DMS53 treated with DMSO at 0.1 percent for 48 hours (cell line): ENCODE measurements around the gene ST6GALNAC4.

Experiments
- DNase-seq: peaks from one replicate; lab custom pipeline; 2025; ENCODE audit not compliant: unreplicated experiment; lab: John Stamatoyannopoulos, UW

The ST6GALNAC4 gene

GRCh38 chr9:127947841-127948710 lies 31.2 kb upstream of the ST6GALNAC4 start:
- no peak for DNase-seq

- DNase-seq: no peak
These were observed 29.9 kb upstream of the ST6GALNAC4 start for GRCh38 chr9:127946728-127947127.

DNA sequence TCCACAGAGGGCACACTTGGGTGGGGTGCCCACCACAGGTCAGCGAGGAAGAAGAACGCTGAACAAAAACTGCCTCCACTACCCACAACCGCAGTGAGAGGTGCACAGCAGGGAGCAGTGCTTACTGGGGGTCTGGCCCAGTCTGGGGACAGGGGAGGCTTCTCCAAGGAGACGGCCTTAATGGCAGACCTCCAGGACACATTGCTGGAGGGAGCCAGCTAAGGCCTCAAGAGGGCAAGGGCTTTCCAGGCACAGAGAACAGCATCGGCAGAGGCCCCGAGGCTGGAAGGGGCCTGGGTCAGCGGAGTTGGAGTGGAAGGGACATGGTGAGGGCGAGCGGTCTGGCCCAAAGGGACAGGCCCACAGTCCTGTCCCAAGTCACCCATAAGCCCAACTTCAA lies 29.1 kb upstream of the ST6GALNAC4 start:
- no peak for DNase-seq

DNA sequence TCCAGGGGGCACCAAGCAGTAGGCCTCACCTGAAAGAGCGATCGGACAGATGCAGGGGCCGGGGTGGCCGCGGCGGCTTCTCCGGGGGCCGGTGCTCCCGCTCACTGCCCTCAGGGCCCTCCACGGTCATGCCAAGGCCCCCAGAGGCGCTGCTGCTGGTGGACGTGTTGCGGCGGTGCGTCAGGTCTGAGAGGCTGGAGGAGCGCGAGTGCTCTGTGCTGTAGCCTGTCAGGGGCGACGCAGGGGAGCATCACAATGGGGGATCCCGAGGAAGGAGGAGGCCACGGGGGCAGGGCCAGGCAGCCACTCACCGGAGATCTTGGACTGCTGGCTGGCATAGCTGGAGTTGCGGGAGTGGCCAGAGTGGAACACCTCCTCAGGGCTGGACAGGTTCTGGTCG lies 28.5 kb upstream of the ST6GALNAC4 start:
- DNase-seq: no peak

DNA sequence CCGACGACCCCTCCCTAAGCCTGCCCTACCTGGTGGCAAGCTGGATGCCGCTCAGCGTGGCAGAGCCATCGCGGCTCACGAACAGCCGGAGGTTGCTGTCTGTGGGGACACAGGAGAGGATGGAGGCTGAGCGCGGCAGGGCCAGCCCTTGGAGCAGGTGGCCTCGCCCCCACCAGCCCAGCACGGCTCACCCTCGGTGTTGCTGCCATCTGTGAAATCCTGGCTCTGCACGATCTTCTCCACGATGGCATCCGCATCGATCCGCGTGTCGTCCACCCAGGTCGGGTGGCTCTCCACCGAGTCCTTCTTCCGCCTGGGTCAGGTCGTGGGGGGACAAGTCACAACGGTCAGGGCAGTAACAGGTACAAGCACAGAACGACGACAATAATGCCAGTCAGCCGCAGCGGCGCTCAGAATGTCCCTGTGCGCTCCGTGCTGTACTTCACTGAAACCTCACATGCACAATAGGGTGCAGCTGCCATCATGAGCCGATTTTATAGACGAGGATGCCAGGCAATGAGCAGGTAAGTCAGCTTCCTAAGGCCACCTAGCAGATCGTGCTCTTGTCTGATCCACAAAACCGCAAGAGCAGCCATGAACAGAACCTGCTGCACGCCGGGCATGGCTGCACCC lies 27.9 kb upstream of the ST6GALNAC4 start:
- DNase-seq: no peak

DNA sequence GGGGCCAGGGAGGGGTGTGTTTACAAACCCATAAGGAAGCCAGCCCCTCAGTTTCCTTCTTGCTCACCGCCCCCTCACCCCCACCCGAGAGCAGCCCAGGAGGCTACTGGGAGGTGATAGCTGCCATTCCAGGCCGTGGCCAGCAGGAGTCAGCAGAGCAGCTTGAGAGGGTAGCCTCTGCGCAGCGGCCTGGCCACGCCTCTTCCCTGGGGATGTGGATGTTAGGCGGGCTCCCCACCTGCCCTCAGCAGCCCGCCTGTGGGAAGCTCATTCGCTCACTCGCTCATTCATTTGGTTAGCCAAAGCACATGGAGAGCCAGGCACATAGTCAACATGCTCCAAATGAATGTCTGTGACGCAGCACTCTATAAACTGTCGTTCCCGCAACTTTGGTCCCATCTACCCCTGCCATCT lies 26.9 kb upstream of the ST6GALNAC4 start:
- peak; percentile 93 for DNase-seq

DNA sequence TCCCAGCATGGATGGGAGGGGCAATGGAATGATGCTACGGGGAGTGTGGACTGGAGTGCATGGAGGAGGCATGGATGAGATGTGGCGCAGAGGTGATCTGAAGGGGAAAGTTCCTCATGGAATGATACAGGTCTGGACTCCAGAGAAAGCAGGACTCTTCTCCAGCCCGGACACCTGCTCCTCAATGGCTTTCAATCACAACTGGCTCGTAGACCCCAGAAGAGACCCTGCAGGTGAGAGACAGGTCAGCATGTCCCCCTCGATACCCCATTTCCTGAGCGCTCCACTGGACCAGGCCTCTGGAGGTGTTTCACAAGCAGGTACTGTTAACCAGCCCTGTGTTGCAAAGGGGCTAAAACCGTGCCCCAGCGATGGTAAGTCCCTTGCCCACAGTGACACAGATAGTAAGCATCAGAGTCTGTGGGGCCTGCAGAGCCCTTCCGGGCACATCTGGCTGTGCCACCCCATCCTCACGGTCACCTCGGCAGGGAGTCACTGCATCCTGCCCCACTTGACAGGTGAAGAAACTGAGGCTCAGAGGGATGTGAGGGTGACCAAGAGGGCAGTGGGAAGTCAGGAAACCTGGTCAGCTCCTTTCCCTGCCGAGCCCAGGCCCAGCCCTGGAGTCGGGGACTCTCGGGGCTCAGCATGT lies 26.3 kb upstream of the ST6GALNAC4 start:
- DNase-seq: no peak

GRCh38 chr9:127942216-127943010 lies 25.6 kb upstream of the ST6GALNAC4 start:
- peak; percentile 24 for DNase-seq

DNA sequence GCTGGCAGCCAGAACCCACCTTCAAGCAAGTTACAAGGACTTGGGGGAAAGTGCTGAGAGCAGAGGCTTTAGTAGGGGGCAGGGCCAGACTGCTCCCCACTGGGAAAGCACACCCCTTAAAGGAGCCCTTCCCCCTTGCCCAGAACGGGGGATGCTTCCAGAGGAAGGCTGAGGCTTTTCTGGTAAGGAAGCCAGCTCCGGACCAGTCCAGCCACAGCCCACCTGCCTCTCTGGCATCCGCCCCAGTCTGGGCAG lies 25.0 kb upstream of the ST6GALNAC4 start:
- no peak for DNase-seq

DNA sequence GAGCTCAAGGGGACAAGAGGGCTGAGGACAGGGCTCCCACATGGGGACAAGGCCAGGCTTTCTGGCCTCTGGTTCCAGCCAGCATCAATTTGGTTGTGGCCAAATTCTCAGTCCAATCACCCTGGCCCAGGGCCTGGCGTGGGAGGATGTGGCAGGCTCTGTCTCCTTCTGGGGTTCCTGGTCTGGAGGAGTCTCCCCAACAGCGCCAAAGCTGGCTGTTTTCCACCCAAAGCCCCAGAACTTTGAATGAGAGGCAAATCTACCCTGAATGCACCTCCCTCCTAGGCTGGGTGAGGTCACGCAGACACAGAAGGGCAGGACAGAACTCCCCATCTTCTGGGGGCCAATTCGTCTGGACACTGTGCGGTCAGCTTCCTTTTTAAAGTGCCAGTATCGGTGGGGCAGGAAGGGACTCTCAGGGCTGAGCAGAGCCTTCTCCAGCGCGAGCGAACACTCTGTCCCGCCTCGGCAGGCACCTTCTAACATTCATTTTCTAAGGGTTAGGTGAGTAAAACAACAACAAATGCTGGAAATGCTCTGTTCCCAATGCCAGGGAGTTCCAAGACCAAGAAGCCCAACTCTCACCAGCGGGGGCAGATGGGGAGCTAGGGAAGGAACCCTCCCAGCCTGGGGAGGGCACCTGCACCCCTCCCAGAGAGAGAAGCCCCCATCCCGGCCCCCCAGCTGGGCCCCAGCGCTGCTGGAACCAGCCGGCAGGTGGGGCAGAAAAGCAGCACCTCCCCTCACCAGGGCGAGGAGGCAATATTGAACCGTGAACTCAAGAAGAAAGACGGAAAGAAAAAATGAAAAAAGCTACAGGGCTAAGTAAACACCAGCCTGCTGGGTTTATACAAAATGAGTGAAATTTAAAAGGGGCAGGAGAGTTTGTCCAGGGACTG lies 24.5 kb upstream of the ST6GALNAC4 start:
- no peak for DNase-seq

GRCh38 chr9:127940593-127940992 lies 23.8 kb upstream of the ST6GALNAC4 start:
- DNase-seq: no peak

DNA sequence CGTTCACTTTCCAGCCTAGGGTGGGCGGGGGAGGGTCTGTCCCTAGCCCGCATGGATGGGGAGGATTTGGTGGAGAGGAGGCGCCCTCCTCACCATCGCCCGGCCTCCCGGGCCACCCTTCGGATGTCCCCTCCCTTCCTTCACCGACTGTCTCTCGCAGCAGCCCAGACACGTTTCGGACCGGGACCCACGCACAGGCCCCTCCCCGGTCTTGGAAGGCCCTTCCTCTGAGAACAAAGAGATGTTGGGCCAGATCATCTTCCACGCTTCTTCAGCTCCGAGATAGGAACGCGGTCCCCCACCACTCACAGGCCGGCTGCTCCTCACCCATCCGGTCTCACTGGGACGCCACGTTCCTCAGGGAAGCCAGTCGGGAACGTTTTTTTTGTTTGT lies 21.5 kb upstream of the ST6GALNAC4 start:
- peak; percentile 32 for DNase-seq

GRCh38 chr9:127937388-127938297 lies 20.8 kb upstream of the ST6GALNAC4 start, which contains the start of gene DPM2:
DPM2 (minus strand) TSS chr9:127937854; CDS start chr9:127937820, 34 bp downstream.
- DNase-seq: peak; percentile 89

DNA sequence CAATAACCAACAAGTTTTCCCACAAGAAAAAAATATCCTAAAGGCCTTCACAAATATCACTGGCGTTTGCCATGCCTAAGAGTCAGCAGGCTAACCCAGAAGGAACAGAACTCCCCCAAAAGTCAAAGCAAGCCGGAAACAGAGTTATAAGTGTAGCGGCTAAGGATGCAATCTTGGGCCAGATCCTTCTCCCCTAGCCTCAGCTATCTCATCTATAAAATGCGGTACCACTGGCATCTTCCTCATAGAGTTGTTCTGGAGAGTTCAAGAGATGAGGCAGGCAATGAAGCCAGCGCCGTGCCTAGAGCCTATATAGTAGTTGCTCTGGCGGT lies 20.2 kb upstream of the ST6GALNAC4 start:
- no peak for DNase-seq

- no peak for DNase-seq
These were observed 19.6 kb upstream of the ST6GALNAC4 start for GRCh38 chr9:127936347-127936852.

DNA sequence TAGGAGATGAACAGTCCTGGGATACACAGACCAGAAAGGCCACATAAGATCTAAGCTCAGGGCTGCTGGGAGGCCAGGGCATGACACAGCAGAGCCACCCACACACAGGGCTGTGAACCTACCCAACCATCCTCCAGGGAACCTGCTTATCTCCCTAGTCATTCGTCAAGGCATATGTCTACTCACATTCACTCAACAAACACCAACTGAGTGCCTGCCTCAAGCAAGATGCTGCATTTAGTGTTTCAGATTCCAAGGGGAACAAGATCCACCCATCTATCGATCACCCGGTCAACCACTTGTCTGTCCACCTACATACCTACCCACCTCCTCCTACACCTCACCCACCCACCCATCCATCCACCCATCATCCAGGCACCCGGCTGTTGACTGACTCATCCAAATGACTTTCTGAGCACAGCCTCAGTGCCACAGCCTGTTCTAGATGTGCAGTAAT lies 19.0 kb upstream of the ST6GALNAC4 start:
- no peak for DNase-seq

DNA sequence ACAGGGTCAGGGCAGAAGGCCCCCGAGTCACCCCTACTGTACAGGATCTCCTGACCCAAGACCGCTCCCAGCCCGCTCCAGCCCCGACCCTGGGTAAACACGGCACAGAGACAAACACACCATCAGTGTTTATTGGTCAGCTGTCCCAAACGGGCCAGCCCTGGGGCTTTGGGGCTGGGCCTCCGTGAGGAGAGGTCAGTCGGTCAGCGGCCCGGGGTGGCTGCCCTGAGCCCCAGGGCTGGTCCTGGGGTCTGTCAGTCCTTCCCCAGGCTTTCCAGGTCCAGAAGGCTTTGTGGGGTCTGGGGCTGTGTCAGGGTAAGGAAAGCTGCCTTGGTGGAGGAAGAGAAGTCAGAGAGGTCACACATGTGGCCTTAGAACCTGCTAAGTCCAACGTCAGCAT lies 18.1 kb upstream of the ST6GALNAC4 start:
- no peak for DNase-seq

DNA sequence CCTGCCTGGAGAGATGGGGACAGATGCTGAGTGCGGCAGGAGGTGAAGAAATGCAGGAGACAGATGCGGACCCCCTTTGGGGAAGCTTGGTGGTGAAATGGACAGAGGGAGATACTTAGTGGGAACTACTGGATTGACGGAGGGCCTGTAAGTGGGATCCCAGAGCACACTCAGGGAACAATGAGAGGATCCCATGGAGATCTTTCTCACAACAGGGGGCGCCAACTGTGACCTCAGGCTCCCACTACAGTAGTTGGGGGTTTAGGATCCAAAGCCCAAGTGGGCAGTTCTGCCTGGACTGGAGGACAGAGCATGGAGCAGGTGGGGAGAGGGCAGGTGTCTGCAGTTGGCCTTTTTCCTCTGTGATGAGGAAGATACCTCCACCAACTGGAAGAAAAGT lies 17.4 kb upstream of the ST6GALNAC4 start:
- no peak for DNase-seq
